Kidney capillary endothelial cell (primary cell): ENCODE results near the gene TMPRSS9.
"Not testable (repeated sequence)": the region's sequence is repeated elsewhere in the genome, so short reads cannot be mapped to it uniquely, and the experiment has no call there.

ENCODE experiments used
- DNase-seq: peaks from one replicate; pipeline ENCODE4 v3.0.0-alpha.2; 2018; ENCODE audit warnings: low spot score

Gene TMPRSS9

GRCh38 chr19:2436384-2436783 is 76.3 kb downstream of the TMPRSS9 start:
- DNase-seq: no peak

- no peak for DNase-seq
Observed at GRCh38 chr19:2436926-2437325, 76.9 kb downstream of the TMPRSS9 start.

GRCh38 chr19:2438178-2438577 is 78.1 kb downstream of the TMPRSS9 start:
- no peak for DNase-seq

- DNase-seq: no peak
Observed at GRCh38 chr19:2440515-2440914, 80.5 kb downstream of the TMPRSS9 start.

- no peak for DNase-seq
Observed at GRCh38 chr19:2441096-2441752, 81.2 kb downstream of the TMPRSS9 start.

- DNase-seq: no peak
Observed at GRCh38 chr19:2443116-2443784, 83.2 kb downstream of the TMPRSS9 start.

- no peak for DNase-seq
Observed at GRCh38 chr19:2443785-2444182, 83.7 kb downstream of the TMPRSS9 start.

GRCh38 chr19:2444251-2445002 is 84.4 kb downstream of the TMPRSS9 start:
- no peak for DNase-seq

- DNase-seq: no peak
Observed at GRCh38 chr19:2446381-2446780, 86.3 kb downstream of the TMPRSS9 start.

GRCh38 chr19:2449019-2449418 is 89.0 kb downstream of the TMPRSS9 start:
- DNase-seq: no peak

- no peak for DNase-seq
Observed at GRCh38 chr19:2451138-2451537, 91.1 kb downstream of the TMPRSS9 start.

GRCh38 chr19:2451741-2452140 is 91.7 kb downstream of the TMPRSS9 start:
- no peak for DNase-seq

- no peak for DNase-seq
Observed at GRCh38 chr19:2453431-2454025, 93.5 kb downstream of the TMPRSS9 start.

- DNase-seq: no peak
Observed at GRCh38 chr19:2454199-2454961, 94.3 kb downstream of the TMPRSS9 start.

GRCh38 chr19:2454962-2455850 is 95.1 kb downstream of the TMPRSS9 start:
- DNase-seq: no peak

GRCh38 chr19:2455851-2456570 is 95.9 kb downstream of the TMPRSS9 start:
- no peak for DNase-seq

GRCh38 chr19:2457394-2458037 is 97.5 kb downstream of the TMPRSS9 start:
- DNase-seq: no peak

- no peak for DNase-seq
Observed at GRCh38 chr19:2458054-2458453, 98.0 kb downstream of the TMPRSS9 start.

- not testable (repeated sequence) for DNase-seq
Observed at GRCh38 chr19:2458776-2459175, 98.7 kb downstream of the TMPRSS9 start.

GRCh38 chr19:2460245-2460644 is 100.2 kb downstream of the TMPRSS9 start:
- DNase-seq: no peak
